ENCODE results near the gene PAFAH1B2.

The PAFAH1B2 gene

DNA sequence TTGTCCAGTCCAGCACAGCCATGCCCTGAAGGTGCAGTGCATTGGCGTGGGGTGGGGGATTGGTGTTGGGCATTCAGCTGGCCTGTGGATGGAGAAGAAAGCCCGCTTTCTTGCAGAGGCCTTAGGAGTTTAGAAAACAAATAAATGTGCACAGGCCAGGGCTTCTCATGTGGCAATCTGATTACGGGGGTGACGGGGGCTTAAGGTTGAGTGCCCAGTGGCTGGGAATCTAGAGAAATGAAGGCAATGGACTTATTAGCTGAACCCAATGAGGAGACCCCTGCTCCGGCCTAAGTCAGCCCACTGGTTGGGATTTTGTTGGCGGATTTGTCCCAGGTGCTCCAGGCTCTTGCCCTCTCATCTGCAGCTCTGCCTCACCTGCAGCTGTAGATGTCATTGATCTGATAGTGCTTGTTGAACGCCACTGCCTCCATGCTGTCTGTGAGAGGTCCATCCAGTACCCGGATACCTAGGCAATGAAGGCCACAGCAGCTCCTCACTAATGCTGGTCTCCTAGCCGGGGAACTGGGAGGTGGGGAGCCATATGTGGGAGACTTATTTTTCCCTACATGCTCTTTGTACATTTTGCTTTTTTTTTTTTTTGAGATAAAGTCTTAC is 81.6 kb downstream of the PAFAH1B2 start:
- DNase-seq: no peak

All from NCI-H226 (cell line).